Stromal cell of bone marrow (primary cell): ENCODE measurements around the gene TMEM163.

Source experiments
- DNase-seq: peaks from one replicate; pipeline ENCODE4 v3.0.0-alpha.2; 2012; ENCODE audit warnings: low read depth

TMEM163 gene

GRCh38 chr2:134455426-134455825 lies 263.4 kb downstream of the TMEM163 start:
- no peak for DNase-seq

- DNase-seq: no peak
Observed at GRCh38 chr2:134454931-134455330, 263.9 kb downstream of the TMEM163 start.

- no peak for DNase-seq
Observed at GRCh38 chr2:134454426-134454825, 264.4 kb downstream of the TMEM163 start.

- DNase-seq: no peak
Observed at GRCh38 chr2:134453973-134454372, 264.8 kb downstream of the TMEM163 start.

GRCh38 chr2:134453476-134453875 lies 265.3 kb downstream of the TMEM163 start:
- DNase-seq: no peak

- DNase-seq: no peak
Observed at GRCh38 chr2:134452042-134452733, 266.6 kb downstream of the TMEM163 start.

GRCh38 chr2:134451347-134451630 lies 267.5 kb downstream of the TMEM163 start:
- no peak for DNase-seq

- no peak for DNase-seq
Observed at GRCh38 chr2:134449751-134450513, 268.9 kb downstream of the TMEM163 start.

- DNase-seq: no peak
Observed at GRCh38 chr2:134449157-134449556, 269.6 kb downstream of the TMEM163 start.

- DNase-seq: no peak
Observed at GRCh38 chr2:134448650-134449049, 270.1 kb downstream of the TMEM163 start.

GRCh38 chr2:134447669-134448068 lies 271.1 kb downstream of the TMEM163 start:
- DNase-seq: no peak

GRCh38 chr2:134446383-134447017 lies 272.3 kb downstream of the TMEM163 start:
- peak; percentile 21 for DNase-seq

- no peak for DNase-seq
Observed at GRCh38 chr2:134445985-134446382, 272.8 kb downstream of the TMEM163 start.

GRCh38 chr2:134445116-134445515 lies 273.7 kb downstream of the TMEM163 start:
- no peak for DNase-seq

GRCh38 chr2:134443814-134444480 lies 274.9 kb downstream of the TMEM163 start:
- DNase-seq: no peak

- DNase-seq: no peak
Observed at GRCh38 chr2:134441153-134441863, 277.5 kb downstream of the TMEM163 start.

- DNase-seq: no peak
Observed at GRCh38 chr2:134440336-134440909, 278.4 kb downstream of the TMEM163 start.

- DNase-seq: no peak
Observed at GRCh38 chr2:134438371-134438770, 280.4 kb downstream of the TMEM163 start.

- no peak for DNase-seq
Observed at GRCh38 chr2:134436706-134437105, 282.1 kb downstream of the TMEM163 start.

- DNase-seq: no peak
Observed at GRCh38 chr2:134435936-134436335, 282.9 kb downstream of the TMEM163 start.

GRCh38 chr2:134435505-134435904 lies 283.3 kb downstream of the TMEM163 start:
- DNase-seq: no peak

GRCh38 chr2:134433979-134434378 lies 284.8 kb downstream of the TMEM163 start:
- DNase-seq: no peak
